Lung (tissue), 12 donors: Measurements from ENCODE around the gene MIP. TPM values are rescaled to one million over a fixed set of nuclear protein-coding genes. Genes with fewer than 3 reads are reported as not detected.

Experiments used
- ATAC-seq: fragments of 200-7000 bp; cut with Tn5 transposase; one replicate; pipeline ENCODE4 v1.9.1; 2020; ENCODE audit warnings: moderate number of reproducible peaks; ENCODE audit not compliant: insufficient read depth, low FRiP score
- DNase-seq, 3 donors: peaks; one replicate each; pipeline ENCODE4 v3.0.0-alpha.2; 2013 to 2017
- H3K27ac ChIP-seq, 2 donors: one replicate each; pipeline ENCODE4 v1.5.1; 2013; ENCODE audit warnings: mild to moderate bottlenecking in 2 of 2, moderate library complexity in 2 of 2, control low read depth in 1 of 2, inconsistent platforms in 1 of 2, low read depth in 1 of 2, low read length in 1 of 2
- H3K27me3 ChIP-seq, 3 donors: one replicate each; pipeline ENCODE4 v1.5.1; 2013; ENCODE audit warnings: low read length in 2 of 3; ENCODE audit not compliant: control insufficient read depth in 3 of 3, insufficient read depth in 3 of 3
- H3K36me3 ChIP-seq, 4 donors: one replicate each; pipeline ENCODE4 v1.5.1; 2013; ENCODE audit warnings: low read length in 4 of 4, mild to moderate bottlenecking in 1 of 4, moderate library complexity in 1 of 4; ENCODE audit not compliant: control insufficient read depth in 4 of 4, insufficient read depth in 4 of 4
- H3K4me1 ChIP-seq, 5 donors: one replicate each; pipeline ENCODE4 v1.5.1; 2013; ENCODE audit warnings: low read length in 5 of 5, mild to moderate bottlenecking in 2 of 5, moderate library complexity in 1 of 5; ENCODE audit not compliant: control insufficient read depth in 5 of 5, insufficient read depth in 5 of 5
- H3K4me3 ChIP-seq: one replicate; pipeline ENCODE4 v1.5.1; 2013; ENCODE audit warnings: mild to moderate bottlenecking, control low read depth, moderate library complexity
- H3K9ac ChIP-seq, 2 donors: one replicate each; pipeline ENCODE4 v1.5.1; 2013; ENCODE audit warnings: low read length in 2 of 2, control low read depth in 1 of 2; ENCODE audit not compliant: insufficient read depth in 1 of 2
- H3K9me3 ChIP-seq, 4 donors: one replicate each; pipeline ENCODE4 v1.5.1; 2013; ENCODE audit warnings: low read length in 3 of 4, mild to moderate bottlenecking in 1 of 4, moderate library complexity in 1 of 4; ENCODE audit not compliant: control insufficient read depth in 4 of 4, insufficient read depth in 3 of 4
- CTCF ChIP-seq: IDR thresholded peaks from 2 replicates; pipeline ENCODE4 v1.5.1; 2012; ENCODE audit warnings: mild to moderate bottlenecking; ENCODE audit errors: control extremely low read depth, extremely low read depth
- whole genome bisulfite sequencing, 2 donors: extraction: QIAGEN DNeasy Blood & Tissue Kit; methylation state at CpG; one replicate each; pipeline ENCODE4 v1.1.7; 2013; 5-methylcytosine and 5-hydroxymethylcytosine counted together
- polyA plus RNA-seq, 2 donors: library from polyadenylated mRNA; stranded (reverse); fragments of 200-250 nt; gene quantifications; one replicate each; pipeline ENCODE4 v1.2.1, GENCODE V29; 2013
- total RNA-seq, 2 donors: library from RNA; depleted of rRNA in 1 of 2; stranded (reverse); fragments of >200 nt in 1 of 2; gene quantifications; one replicate each; pipeline ENCODE4 v1.2.1, GENCODE V29; 2014 to 2021
- donor health status: control.
- donor health status: control.
- donor health status: Bipolar disorder and iron deficiency.
- donor health status: healthy.
- donor health status: DM: yes; HTN: yes; CAD: no.

Gene MIP
- total and polyA plus RNA-seq, 4 donors = 0.06 to 0.08 TPM; not detected in 2

- H3K36me3 ChIP-seq = peaks cover 0 to 1% (median 0%) of the 10 kb centered on the region in 4 donors
- DNase-seq = no peak
- H3K27me3 ChIP-seq = no peaks in the 10 kb centered on the region
- ATAC-seq = no peak
- H3K4me1 ChIP-seq = peaks cover 0 to 5% (median 0%) of the 10 kb centered on the region in 5 donors
- TF ChIP-seq CTCF = no peak
- no peak overlapping the region for H3K4me3 ChIP-seq
- WGBS, 2 donors = 88 to 90% methylated on average over 6 of the region's 6 CpGs
- no peak overlapping the region for H3K9ac ChIP-seq
- no peak overlapping the region for H3K27ac ChIP-seq
- no peaks in the 10 kb centered on the region for H3K9me3 ChIP-seq
These were observed 23.2 kb upstream of the MIP start for GRCh38 chr12:56477521-56478225.

GRCh38 chr12:56476972-56477432 is 22.5 kb upstream of the MIP start:
- H3K9ac ChIP-seq = no peak overlapping the region
- no peak for TF ChIP-seq CTCF
- H3K36me3 ChIP-seq = peaks cover 0 to 1% (median 0%) of the 10 kb centered on the region in 4 donors
- H3K27me3 ChIP-seq = no peaks in the 10 kb centered on the region
- 90 to 100% methylated on average over 1 of the region's 1 CpG for WGBS, 2 donors
- ATAC-seq (no peak), DNase-seq (no peak)
- no peak overlapping the region for H3K4me3 ChIP-seq
- H3K4me1 ChIP-seq = peaks cover 0 to 5% (median 0%) of the 10 kb centered on the region in 5 donors
- H3K27ac ChIP-seq = no peak overlapping the region
- no peaks in the 10 kb centered on the region for H3K9me3 ChIP-seq

GRCh38 chr12:56476143-56476542 is 21.7 kb upstream of the MIP start:
- no peak for DNase-seq
- Histone ChIP-seq H3K4me3 (no peak overlapping the region), H3K9ac (no peak overlapping the region), H3K4me1 (peaks cover 0 to 5% (median 0%) of the 10 kb centered on the region in 5 donors), H3K27ac (no peak overlapping the region), H3K27me3 (no peaks in the 10 kb centered on the region), H3K9me3 (no peaks in the 10 kb centered on the region), H3K36me3 (peaks cover 0 to 1% (median 0%) of the 10 kb centered on the region in 4 donors)
- ATAC-seq = no peak
- 87 to 96% methylated on average over 6 of the region's 6 CpGs for WGBS, 2 donors
- no peak for TF ChIP-seq CTCF
